H9 (cell line): ENCODE results near the gene VMA21. TPM values are rescaled to one million over a fixed set of nuclear protein-coding genes. Genes with fewer than 3 reads are reported as not detected.

Experiments used
- DNase-seq: peaks from one replicate; pipeline ENCODE4 v3.0.0-alpha.2; 2017
- H2AFZ ChIP-seq: one replicate; pipeline ENCODE4 v1.6.1; 2013; ENCODE audit warnings: mild to moderate bottlenecking, low read length, control low read depth, moderate library complexity
- H2AK5ac ChIP-seq: 2 replicates; pipeline ENCODE4 v1.6.1; 2013; ENCODE audit warnings: low read length, control low read depth, mixed read lengths; ENCODE audit not compliant: insufficient read length
- H2BK120ac ChIP-seq: one replicate; pipeline ENCODE4 v1.6.1; 2013; ENCODE audit warnings: low read depth, mild to moderate bottlenecking, low read length, control low read depth, inconsistent platforms; ENCODE audit not compliant: poor library complexity, severe bottlenecking
- H2BK12ac ChIP-seq: 2 replicates; pipeline ENCODE4 v1.6.1; 2013; ENCODE audit warnings: low read length, control low read depth, mixed read lengths, low read depth; ENCODE audit not compliant: insufficient read length
- H2BK15ac ChIP-seq: 2 replicates; pipeline ENCODE4 v1.6.1; 2013; ENCODE audit warnings: low read depth, low read length, control low read depth
- H2BK20ac ChIP-seq: one replicate; pipeline ENCODE4 v1.6.1; 2013; ENCODE audit warnings: low read depth, mild to moderate bottlenecking, low read length, control low read depth, inconsistent platforms; ENCODE audit not compliant: poor library complexity, severe bottlenecking
- H2BK5ac ChIP-seq: 2 replicates; pipeline ENCODE4 v1.6.1; 2013; ENCODE audit warnings: low read length, control low read depth, mixed read lengths; ENCODE audit not compliant: insufficient read length
- H3K14ac ChIP-seq: 2 replicates; pipeline ENCODE4 v1.6.1; 2013; ENCODE audit warnings: low read length, control low read depth; ENCODE audit not compliant: insufficient read depth
- H3K18ac ChIP-seq: 2 replicates; pipeline ENCODE4 v1.6.1; 2013; ENCODE audit warnings: low read depth, mild to moderate bottlenecking, mixed read lengths, low read length, control low read depth; ENCODE audit not compliant: insufficient read length
- H3K23ac ChIP-seq: 2 replicates; pipeline ENCODE4 v1.6.1; 2013; ENCODE audit warnings: low read length, control low read depth, mixed read lengths, low read depth; ENCODE audit not compliant: insufficient read length
- H3K23me2 ChIP-seq: 2 replicates; pipeline ENCODE4 v1.6.1; 2013; ENCODE audit warnings: low read depth, mild to moderate bottlenecking, mixed read lengths, low read length, control low read depth; ENCODE audit not compliant: insufficient read length, poor library complexity, severe bottlenecking
- H3K27ac ChIP-seq: 2 replicates; pipeline ENCODE4 v1.5.1; 2013; ENCODE audit warnings: low read length, control low read depth, mixed read lengths, low read depth; ENCODE audit not compliant: insufficient read length
- H3K27me3 ChIP-seq: 2 replicates; pipeline ENCODE4 v1.6.1; 2013; ENCODE audit warnings: low read length, control low read depth, inconsistent platforms; ENCODE audit not compliant: insufficient read depth
- H3K4ac ChIP-seq: 2 replicates; pipeline ENCODE4 v1.6.1; 2013; ENCODE audit warnings: low read depth, mild to moderate bottlenecking, control low read depth, inconsistent platforms, low read length, moderate library complexity
- H3K4me1 ChIP-seq: 2 replicates; pipeline ENCODE4 v1.6.1; 2013; ENCODE audit warnings: low read length, control low read depth, inconsistent platforms; ENCODE audit not compliant: insufficient read depth
- H3K4me2 ChIP-seq: 2 replicates; pipeline ENCODE4 v1.6.1; 2013; ENCODE audit warnings: low read length, control low read depth, mixed read lengths; ENCODE audit not compliant: insufficient read length, insufficient read depth
- H3K56ac ChIP-seq: 2 replicates; pipeline ENCODE4 v1.6.1; 2013; ENCODE audit warnings: low read depth, mild to moderate bottlenecking, mixed read lengths, low read length, control low read depth; ENCODE audit not compliant: insufficient read length
- H3K79me1 ChIP-seq: 2 replicates; pipeline ENCODE4 v1.6.1; 2013; ENCODE audit warnings: low read depth, mild to moderate bottlenecking, moderate library complexity, low read length, control low read depth, inconsistent platforms; ENCODE audit not compliant: insufficient read depth, poor library complexity, severe bottlenecking
- H3K79me2 ChIP-seq: 2 replicates; pipeline ENCODE4 v1.6.1; 2013; ENCODE audit warnings: low read length, control low read depth, inconsistent platforms; ENCODE audit not compliant: insufficient read depth
- H3K9ac ChIP-seq: 2 replicates; pipeline ENCODE4 v1.6.1; 2013; ENCODE audit warnings: low read length, control low read depth, mixed read lengths; ENCODE audit not compliant: insufficient read length; ENCODE audit errors: extremely low read depth
- H3K9me3 ChIP-seq: one replicate; pipeline ENCODE4 v1.6.1; 2013; ENCODE audit warnings: low read depth, low read length, inconsistent platforms; ENCODE audit not compliant: control insufficient read depth
- H3T11ph ChIP-seq: one replicate; pipeline ENCODE4 v1.6.1; 2013; ENCODE audit warnings: mild to moderate bottlenecking, low read length, control low read depth, inconsistent platforms
- H4K20me1 ChIP-seq: one replicate; pipeline ENCODE4 v1.6.1; 2013; ENCODE audit not compliant: control insufficient read depth, insufficient read length, insufficient read depth
- H4K5ac ChIP-seq: 2 replicates; pipeline ENCODE4 v1.6.1; 2013; ENCODE audit warnings: low read depth, mild to moderate bottlenecking, mixed read lengths, low read length, control low read depth; ENCODE audit not compliant: insufficient read length
- H4K8ac ChIP-seq: replicated peaks from 2 replicates; pipeline ENCODE4 v1.6.1; 2013; ENCODE audit warnings: low read length, control low read depth, mixed read lengths, low read depth; ENCODE audit not compliant: insufficient read length
- H4K91ac ChIP-seq: 2 replicates; pipeline ENCODE4 v1.6.1; 2013; ENCODE audit warnings: low read depth, mild to moderate bottlenecking, moderate library complexity, mixed read lengths, low read length, control low read depth; ENCODE audit not compliant: insufficient read length
- H3K27ac Mint-ChIP-seq, 3 experiments: 2 replicates in 2 of 3; 3 replicates in 1 of 3; pipeline ENCODE4 v1.8.0; 2020 to 2021; ENCODE audit warnings: mixed read lengths in 3 of 3, mild to moderate bottlenecking in 1 of 3, moderate library complexity in 1 of 3
- H3K27me3 Mint-ChIP-seq: 2 replicates; pipeline ENCODE4 v1.8.0; 2021; ENCODE audit warnings: low read depth, mild to moderate bottlenecking, moderate library complexity, mixed read lengths
- H3K36me3 Mint-ChIP-seq, 3 experiments: 2 replicates in 2 of 3; 3 replicates in 1 of 3; pipeline ENCODE4 v1.8.0; 2020 to 2021; ENCODE audit warnings: low read depth in 3 of 3, mixed read lengths in 3 of 3; ENCODE audit not compliant: insufficient read depth in 1 of 3
- H3K4me1 Mint-ChIP-seq, 2 experiments: 2 replicates each; pipeline ENCODE4 v1.8.0; 2020; ENCODE audit warnings: mixed read lengths in 2 of 2
- H3K4me3 Mint-ChIP-seq, 2 experiments: 2 replicates in 1 of 2; 3 replicates in 1 of 2; pipeline ENCODE4 v1.8.0; 2020 to 2021; ENCODE audit warnings: mild to moderate bottlenecking in 2 of 2, mixed read lengths in 2 of 2, moderate library complexity in 1 of 2
- H3K9me3 Mint-ChIP-seq, 2 experiments: 2 replicates in 1 of 2; 3 replicates in 1 of 2; pipeline ENCODE4 v1.8.0; 2020; ENCODE audit warnings: mild to moderate bottlenecking in 2 of 2, mixed read lengths in 2 of 2, moderate library complexity in 1 of 2
- CTCF ChIP-seq: fragments of 200-600 bp; sonication (generic); conservative IDR thresholded peaks from 3 replicates; pipeline ENCODE4 v1.8.0; 2021; ENCODE audit warnings: antibody characterized with exemption, mild to moderate bottlenecking
- WGBS: extraction: QIAGEN DNeasy Blood & Tissue Kit; methylation state at CpG from one replicate; pipeline ENCODE4 v1.1.7; 2013; ENCODE audit warnings: missing lambda C conversion rate, low lambda C conversion rate, mixed read lengths; ENCODE audit not compliant: insufficient read length; ENCODE audit errors: extremely low coverage; 5-methylcytosine and 5-hydroxymethylcytosine counted together
- total RNA-seq: library from RNA; stranded (reverse); gene quantifications from 2 replicates; pipeline ENCODE4 v1.2.1, GENCODE V29; 2021

The VMA21 gene
- total RNA-seq, 1 experiment from 2014 or later = 50.3 TPM

- Mint-ChIP-seq H3K4me3 (peak overlapping the region; percentile 47 to 68; a peak in 4 of 5 replicates), H3K4me1 (peaks cover 9% of the 10 kb centered on the region in 2 experiments), H3K27ac (no peak overlapping the region), H3K36me3 (no peaks in the 10 kb centered on the region), H3K27me3 (peaks cover 27% of the 10 kb centered on the region), H3K9me3 (peaks cover 61 to 67% of the 10 kb centered on the region in 2 experiments)
- peaks cover 12% of the 10 kb centered on the region for H3K9me3 ChIP-seq
- peak; percentile 72 for TF ChIP-seq CTCF
- H2AFZ ChIP-seq = no peak overlapping the region
- no peaks in the 10 kb centered on the region for H3K23me2 ChIP-seq
- no CpG with 5 or more reads among the region's 25 CpGs for WGBS
- no peak overlapping the region for H3K23ac ChIP-seq
- no peaks in the 10 kb centered on the region for H4K20me1 ChIP-seq
- H3K27me3 ChIP-seq = no peaks in the 10 kb centered on the region
- H2BK20ac ChIP-seq = no peak overlapping the region
- H2BK5ac ChIP-seq = no peak overlapping the region
- no peak overlapping the region for H2AK5ac ChIP-seq
- peak overlapping the region; percentile 56 for H3K4me2 ChIP-seq
- H3K79me2 ChIP-seq = no peaks in the 10 kb centered on the region
- H2BK12ac ChIP-seq = no peak overlapping the region
- H3K4me1 ChIP-seq = no peaks in the 10 kb centered on the region; the same call in 1 of the 2 replicates
- H4K8ac ChIP-seq = no peak overlapping the region
- H3K14ac ChIP-seq = no peak overlapping the region
- H3K4ac ChIP-seq = no peak overlapping the region
- H4K91ac ChIP-seq = no peak overlapping the region
- no peak overlapping the region for H4K5ac ChIP-seq
- no peak overlapping the region for H3T11ph ChIP-seq
- H3K9ac ChIP-seq = no peak overlapping the region
- H3K27ac ChIP-seq = no peak overlapping the region
- H3K79me1 ChIP-seq = no peaks in the 10 kb centered on the region
- no peak overlapping the region for H2BK120ac ChIP-seq
- peak; percentile 64 for DNase-seq
- H3K18ac ChIP-seq = no peak overlapping the region
- H3K56ac ChIP-seq = no peak overlapping the region
- H2BK15ac ChIP-seq = no peak overlapping the region
Measured at GRCh38 chrX:151359931-151360871, 36.8 kb upstream of the VMA21 start.
